GM18868 (cell line): ENCODE data around the gene PREP.

Experiments
- ATAC-seq: cut with Tn5 transposase; IDR thresholded peaks from one replicate; pipeline ENCODE4 v1.9.1; 2021; ENCODE audit warnings: mild to moderate bottlenecking, moderate library complexity; ENCODE audit not compliant: unreplicated experiment

The PREP gene

DNA sequence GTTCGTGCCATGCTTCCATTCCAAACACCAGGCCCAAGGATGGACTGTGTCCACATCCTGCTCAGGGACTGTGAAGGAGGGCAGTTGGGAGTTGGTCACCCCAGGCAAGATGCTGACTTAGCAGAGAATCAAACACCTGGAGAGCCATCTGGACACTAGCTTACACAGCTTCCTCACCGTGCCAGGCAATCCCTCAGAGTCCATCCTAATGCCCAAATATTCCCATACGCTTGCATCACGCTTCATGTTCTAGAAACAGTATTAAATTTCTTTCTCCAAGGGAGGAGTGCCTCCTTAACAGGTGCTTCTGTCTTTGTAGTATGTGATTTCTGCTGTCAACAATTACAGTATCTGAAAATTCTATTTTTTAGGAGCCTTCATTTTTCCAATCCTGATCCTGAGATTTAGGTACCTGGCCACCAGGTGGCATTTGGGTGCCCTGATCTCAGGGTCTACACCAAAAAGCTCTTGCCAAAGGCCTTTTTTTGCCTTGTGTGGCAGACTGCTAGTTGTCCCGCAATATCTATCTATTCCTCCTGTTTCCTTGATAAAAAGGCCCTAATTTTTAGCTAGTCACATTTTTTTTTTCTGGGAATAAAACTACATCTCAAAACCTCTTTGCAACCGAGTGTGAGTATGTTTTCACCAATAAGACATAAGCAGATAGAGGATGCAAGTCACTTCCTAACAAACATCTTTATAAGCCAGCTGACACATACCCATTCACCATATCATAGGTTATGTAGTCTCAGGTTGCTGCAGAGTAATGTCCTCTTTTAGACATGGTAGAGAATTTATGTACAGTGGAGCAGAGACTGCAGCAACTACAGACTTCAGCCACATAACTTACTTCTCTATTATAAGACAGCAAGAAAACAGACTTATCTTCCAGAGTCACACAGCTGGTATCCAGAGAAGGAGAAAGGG is 85.0 kb downstream of the PREP start:
- ATAC-seq = no peak

DNA sequence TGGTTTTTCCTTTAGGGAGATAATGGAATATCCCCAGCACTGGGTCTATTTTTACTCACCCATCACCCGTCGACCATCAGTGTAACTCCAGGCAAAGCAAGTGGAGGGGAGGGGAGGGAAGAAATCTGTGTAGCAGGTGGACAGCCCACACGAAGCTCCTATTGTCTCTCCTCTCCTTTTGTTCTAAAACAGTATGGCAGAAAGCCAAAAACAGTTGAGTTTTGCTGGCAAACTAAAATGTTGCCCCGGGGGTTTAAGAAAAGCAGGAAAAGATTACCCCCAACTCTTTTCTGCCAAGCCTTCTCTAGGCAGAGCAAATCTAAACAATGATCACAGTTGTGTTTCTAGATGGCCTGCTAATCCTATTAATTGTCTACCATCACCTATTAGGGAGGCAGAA is 89.7 kb downstream of the PREP start:
- no peak for ATAC-seq

DNA sequence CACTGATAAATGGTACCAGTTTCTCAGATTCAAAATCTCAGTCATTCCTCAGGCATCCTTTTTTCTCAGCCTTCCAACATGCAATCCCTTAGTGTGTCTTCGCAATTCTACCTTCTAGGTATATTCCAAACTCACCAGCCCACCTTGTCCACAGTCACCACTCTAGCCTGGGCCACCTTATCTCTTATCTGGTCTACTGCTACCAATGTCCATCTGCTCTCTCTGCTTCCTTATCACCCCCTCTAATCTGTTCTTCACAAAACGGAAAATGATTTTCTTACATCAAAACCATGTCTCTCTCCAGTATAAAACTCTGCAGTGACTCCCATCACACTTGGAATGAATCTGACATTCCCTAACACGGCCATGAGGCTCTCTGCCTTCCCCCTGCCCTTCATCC is 91.9 kb downstream of the PREP start:
- no peak for ATAC-seq

DNA sequence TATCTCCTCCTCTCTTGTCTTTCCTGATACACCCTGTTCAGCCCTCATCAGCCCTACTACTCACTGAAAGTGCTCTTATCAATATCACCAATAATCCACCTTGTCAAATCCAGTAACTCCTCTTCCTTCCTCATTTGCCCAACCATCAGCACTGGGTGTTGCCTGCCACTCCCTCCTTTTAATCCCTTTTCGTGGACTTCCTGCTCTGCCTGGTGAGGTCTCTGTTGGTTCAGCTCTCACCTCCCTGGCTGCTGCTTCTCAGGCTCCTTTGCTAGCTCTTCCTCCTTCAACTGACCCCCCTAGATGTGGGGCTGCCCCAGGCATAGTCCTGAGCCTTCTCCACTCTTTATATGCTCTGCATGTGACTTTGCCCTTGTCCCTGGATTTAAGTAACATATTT is 92.5 kb downstream of the PREP start:
- no peak for ATAC-seq

DNA sequence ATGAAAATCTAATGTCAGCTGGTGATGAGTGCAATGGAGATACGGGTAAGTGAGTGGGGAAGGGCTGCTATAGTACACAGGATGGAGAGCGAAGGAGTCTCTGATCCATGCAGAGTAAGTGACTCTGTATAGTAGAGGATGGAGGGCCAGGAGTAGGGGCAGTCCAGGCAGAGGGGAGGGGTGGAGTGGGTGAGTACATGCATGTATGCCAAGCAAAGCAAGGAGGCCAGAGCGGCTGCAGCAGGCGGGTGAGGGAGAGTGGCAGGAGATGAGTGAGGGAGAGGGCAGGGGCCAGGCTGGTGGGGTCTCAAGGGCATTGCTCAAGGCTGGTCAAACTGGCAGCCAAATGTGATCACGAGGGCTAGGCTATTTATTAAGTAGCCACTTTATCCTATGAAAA is 94.0 kb downstream of the PREP start:
- no peak for ATAC-seq

GRCh38 chr6:105305521-105305920 is 97.4 kb downstream of the PREP start:
- ATAC-seq = no peak

DNA sequence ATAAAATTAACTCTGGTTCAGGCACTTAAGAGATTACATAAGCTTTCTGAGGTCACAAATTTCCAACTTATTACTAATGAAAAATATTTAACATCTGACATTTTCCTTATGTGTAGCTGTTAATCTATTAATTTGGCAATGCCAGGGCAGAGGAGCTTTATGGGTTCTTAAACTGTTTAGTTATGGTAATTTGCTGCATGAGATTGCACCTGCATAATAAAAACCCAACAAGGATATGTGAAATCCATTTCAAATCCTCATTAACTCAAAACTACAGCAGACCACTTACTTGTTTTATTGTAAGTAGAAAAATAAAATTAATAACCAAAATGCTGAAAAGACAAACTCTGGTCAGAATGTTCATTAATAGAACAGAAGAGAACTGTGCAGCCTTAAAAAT is 98.1 kb downstream of the PREP start:
- no peak for ATAC-seq

GRCh38 chr6:105304366-105304765 is 98.5 kb downstream of the PREP start:
- no peak for ATAC-seq

DNA sequence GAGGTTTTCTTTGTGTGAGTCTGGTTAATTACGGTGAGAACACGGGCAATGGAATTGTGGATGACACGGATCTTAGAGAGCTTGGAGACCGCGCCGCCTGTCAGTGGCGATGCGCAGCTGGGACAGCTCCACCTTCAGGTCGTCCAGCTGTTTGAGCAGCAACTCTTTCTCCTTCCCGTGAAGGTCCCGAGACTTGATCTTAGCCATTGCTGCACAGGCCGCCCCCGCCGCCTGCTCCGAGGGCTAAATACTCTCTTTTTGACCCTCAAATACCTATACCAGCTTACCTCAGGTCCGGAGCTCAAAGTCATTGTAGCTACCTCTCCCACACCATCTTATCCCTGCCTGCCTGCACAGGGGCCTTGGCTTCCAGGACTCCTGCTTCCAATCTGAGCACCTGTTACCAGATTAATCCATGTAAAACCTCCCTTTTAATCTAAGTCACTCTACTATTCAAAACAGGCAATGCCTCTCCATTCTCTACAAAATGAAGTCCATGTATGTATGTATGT is 100.2 kb downstream of the PREP start:
- ATAC-seq = no peak

DNA sequence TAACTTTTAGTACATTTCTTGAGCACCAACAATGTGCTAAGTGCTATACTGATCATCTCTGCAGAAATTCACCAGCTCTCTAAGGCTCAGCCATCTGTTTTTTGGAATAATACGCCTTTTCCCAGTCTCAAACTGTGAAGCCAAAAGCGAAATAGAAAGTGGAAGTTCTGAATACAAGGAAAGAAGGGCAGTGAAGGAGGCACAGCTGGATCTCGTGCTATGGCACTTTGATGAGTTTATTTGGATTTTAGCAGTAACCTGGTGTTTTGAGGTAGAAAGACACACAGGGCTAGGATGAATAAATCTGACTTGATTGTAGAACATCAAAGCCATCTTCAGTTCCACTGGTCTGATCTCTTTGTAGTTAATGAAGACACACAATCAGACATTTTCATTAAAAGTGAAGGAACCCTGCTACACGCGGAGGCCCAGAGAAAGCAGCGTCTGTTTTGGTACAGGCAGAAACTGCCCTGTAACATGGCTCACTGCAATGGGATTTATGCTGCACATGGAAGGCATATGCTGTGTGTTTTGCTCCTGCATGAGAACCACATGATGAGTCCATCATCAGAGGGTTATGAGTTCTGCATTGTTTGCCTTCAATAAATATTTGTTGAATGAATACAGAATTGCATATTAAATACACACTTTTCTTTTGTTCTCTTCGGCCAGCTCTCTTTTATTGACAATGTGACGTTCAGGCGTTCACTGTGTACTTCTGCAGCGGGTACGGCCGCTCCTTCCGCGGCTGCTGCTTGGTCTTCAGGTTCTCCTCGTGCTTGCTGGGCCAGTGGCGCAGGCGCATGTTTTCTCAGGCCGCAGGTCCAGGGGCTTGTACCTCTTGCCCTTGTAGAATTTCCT is 100.9 kb downstream of the PREP start:
- ATAC-seq = no peak

DNA sequence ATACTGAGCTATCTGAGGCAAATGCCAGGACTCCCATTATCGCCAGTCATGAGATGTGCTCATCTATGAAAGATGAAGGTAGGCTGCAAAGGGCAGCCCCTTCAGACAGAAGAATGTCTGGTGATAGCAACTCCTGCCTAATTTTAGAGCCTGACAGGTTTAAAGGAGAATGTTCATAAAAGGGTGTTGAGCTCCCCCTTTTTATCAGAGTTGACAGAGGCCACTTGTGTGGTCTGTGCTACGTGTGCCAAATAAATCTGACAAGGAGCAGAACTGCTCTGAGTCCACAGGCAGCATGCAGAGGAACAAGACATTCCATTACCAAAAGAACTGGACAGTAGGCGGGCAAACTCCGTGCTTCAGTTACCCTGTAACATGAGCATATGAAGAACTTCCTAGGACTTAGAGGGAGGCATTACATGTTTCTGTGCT is 101.8 kb downstream of the PREP start:
- no peak for ATAC-seq

DNA sequence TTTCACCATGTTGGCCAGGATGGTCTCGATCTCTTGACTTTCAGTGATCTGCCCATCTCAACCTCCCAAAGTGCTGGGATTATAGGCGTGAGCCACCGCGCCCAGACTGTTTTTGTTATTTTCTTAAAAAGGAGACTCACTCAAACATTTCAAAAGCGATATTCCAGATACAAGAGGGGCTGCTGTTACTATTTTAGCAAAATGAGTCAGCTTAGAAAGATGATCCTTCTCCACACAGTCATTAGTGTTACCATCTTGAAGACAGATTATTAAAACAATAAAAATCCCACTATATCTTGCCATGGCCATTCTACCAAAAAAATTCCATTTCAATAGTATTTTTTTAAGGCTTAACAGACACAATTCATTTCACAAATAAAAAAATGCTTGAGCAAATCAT is 102.8 kb downstream of the PREP start:
- no peak for ATAC-seq

GRCh38 chr6:105294129-105294528 is 108.8 kb downstream of the PREP start:
- ATAC-seq = no peak

DNA sequence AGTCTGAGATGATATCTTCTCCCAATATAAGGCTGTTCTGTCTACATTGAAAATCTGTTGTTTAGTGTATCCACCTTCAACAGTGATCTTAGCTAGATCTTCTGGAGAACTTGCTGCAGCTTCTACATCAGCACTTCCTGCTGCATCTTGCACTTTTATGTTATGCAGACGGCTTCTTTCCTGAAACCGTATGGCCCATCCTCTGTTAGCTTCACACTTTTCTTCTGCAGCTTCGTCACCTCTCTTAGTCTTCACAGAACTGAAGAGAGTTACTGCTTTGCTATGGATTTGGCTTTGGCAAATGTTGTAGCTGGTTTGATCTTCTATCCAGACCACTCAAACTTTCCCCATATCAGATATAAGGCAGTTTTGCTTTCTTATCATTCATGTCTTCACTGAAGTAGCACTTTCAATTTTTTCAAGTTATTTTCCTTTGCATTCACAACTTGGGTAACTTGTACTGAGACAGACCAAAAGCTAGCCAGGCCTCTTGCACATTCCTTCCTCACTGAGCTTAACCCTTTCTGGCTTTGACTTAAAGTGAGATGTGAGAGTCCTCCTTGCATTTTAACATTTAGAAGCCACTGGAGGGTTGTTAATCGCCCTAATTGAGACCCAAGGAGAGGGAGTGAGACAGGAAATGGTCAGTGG is 110.1 kb downstream of the PREP start:
- no peak for ATAC-seq

DNA sequence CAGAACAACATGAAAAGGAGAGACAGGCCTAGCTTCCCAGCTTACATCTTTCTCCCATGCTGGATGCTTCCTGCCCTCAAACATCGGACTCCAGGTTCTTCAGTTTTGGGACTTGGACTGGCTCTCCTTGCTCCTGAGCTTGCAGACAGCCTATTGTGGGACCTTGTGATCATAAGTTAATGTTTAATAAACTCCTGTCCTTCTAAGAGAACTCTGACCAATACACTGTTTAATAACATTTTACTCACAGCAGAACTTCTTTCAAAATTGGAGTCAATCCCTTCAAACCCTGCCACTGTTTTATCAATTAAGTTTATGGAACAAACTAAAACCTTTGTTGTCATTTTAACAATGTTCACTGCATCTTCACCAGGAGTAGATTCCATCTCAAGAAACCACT is 111.4 kb downstream of the PREP start:
- ATAC-seq = no peak

DNA sequence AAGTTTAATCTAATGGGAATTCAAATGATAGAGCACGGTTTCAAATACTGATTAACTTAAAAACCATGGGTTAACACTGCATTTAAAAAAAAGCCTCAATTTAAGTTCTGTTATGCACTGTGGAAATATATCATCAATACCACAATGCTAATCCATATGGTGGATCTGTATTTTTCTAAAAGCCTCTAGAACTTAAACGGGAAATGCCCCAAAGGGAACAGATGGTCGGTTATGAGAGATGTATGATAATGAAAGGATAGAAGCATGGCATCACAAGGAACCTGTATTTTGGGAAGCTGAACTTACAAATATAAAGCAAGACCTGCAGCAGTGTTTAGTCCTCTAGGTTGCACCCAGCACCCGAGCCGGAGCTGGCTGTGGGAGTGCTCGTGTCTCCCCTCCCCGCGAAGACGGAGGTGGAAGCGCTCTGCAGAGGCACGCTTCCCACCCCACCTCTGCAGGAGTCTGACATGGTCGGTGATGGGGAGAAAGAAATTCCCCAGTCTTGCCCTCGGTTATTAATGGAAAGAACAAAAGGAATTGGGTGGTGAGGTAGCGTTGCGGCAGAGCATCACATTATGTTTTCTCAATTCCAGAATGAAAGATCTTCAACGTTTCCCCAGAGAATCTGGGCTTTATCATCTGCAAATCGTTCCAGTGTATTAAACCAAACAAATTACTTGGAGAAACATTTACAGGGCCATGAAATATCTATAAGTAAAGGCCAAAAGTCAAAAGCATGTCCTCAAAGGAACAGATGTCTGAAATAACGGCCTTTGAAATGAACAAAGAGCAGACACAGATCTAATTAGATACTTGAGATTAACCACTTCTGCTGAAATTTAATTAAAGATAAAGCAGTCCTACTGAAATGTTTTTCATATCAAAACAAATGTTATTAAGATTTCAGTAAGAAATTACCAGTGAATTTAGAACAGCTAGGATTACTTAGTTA is 120.0 kb downstream of the PREP start:
- ATAC-seq = no peak

GRCh38 chr6:105280033-105280432 is 122.8 kb downstream of the PREP start:
- ATAC-seq = no peak

DNA sequence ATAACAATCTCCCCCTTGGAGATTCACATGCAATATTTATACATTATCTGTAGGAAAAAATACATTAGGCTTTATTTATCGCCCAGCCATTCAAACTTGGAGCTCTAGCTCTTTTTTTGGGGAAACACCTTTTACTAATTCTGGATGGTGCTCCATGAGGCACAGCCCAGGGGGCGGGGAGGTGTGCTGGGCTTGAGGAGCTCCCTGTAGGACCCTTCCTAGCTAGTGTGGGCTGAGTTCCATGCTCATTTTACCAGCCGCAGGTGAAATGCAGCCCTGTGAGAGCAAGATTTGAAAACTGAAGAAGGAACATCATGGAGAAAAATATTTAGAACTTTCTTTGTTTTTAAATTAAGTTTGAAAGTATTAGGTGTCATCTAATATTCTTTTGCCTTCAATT is 123.4 kb downstream of the PREP start:
- ATAC-seq = no peak

GRCh38 chr6:105278813-105279212 is 124.1 kb downstream of the PREP start:
- ATAC-seq = no peak

- no peak for ATAC-seq
Measured at GRCh38 chr6:105278035-105278434, 124.8 kb downstream of the PREP start.
